Epithelial cell of proximal tubule (primary cell): Measurements from ENCODE around the gene NPR3. TPM values are rescaled to one million over a fixed set of nuclear protein-coding genes. Genes with fewer than 3 reads are reported as not detected.

Experiments
- DNase-seq: peaks from one replicate; pipeline ENCODE4 v3.0.0-alpha.2; 2011; ENCODE audit warnings: low read depth
- H3K4me3 ChIP-seq: 2 replicates; pipeline ENCODE4 v1.5.1; 2011; ENCODE audit warnings: low read depth, mild to moderate bottlenecking, low read length
- total RNA-seq: library from RNA; depleted of rRNA; stranded (reverse); fragments of >200 nt; gene quantifications from 2 replicates; pipeline ENCODE4 v1.2.3, GENCODE V29; 2015
- TF ChIP-seq, protein P1 (sequence below): conservative IDR thresholded peaks from 2 replicates; pipeline ENCODE4 v1.5.1; 2012; ENCODE audit warnings: low read depth, mild to moderate bottlenecking, low read length

Gene NPR3
- total RNA-seq, 1 donor from 2014 or later: 0.29 TPM

DNA sequence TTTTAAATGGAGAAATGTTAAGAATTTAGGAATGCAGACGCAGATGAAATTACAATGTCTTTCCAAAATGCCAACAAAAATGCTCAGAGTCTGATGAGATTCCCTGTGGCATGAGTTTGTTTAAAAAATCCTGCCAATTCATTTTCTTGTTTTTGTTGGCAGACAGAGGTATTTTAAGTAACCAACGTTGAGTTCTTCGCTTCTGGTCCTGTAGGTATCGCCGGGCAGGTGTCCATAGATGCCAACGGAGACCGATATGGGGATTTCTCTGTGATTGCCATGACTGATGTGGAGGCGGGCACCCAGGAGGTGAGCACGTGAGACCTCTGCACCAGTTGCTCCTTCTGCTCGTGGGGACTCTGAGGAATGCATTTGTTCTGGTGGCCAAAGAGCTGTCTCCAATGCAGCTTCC is 69.4 kb downstream of the NPR3 start:
- no peak for DNase-seq

DNA sequence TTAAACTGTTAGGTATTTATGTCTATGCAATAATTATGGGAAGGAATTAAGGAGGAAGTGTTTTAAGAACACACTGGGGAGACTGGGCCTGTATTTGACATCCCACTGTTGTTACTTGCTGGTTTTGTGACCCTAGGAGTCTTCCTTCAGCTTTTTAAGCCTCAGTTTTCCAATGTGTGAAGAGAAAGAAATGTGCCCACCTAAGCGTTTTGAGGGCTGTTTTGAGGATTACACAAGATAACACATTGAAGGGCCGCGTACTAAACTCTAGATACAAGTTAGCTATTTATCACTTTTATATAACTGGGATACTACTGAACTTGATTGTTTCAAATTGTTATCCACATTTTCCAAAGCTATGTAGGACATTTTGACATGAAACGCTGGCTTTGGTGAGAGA is 72.5 kb downstream of the NPR3 start:
- TF ChIP-seq, protein P1, sequence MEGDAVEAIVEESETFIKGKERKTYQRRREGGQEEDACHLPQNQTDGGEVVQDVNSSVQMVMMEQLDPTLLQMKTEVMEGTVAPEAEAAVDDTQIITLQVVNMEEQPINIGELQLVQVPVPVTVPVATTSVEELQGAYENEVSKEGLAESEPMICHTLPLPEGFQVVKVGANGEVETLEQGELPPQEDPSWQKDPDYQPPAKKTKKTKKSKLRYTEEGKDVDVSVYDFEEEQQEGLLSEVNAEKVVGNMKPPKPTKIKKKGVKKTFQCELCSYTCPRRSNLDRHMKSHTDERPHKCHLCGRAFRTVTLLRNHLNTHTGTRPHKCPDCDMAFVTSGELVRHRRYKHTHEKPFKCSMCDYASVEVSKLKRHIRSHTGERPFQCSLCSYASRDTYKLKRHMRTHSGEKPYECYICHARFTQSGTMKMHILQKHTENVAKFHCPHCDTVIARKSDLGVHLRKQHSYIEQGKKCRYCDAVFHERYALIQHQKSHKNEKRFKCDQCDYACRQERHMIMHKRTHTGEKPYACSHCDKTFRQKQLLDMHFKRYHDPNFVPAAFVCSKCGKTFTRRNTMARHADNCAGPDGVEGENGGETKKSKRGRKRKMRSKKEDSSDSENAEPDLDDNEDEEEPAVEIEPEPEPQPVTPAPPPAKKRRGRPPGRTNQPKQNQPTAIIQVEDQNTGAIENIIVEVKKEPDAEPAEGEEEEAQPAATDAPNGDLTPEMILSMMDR: no peak
- no peak for DNase-seq
- no peak overlapping the region for H3K4me3 ChIP-seq

More for the DNA sequence above, 69.4 kb downstream of the NPR3 start:
- no peak overlapping the region for H3K4me3 ChIP-seq
- TF ChIP-seq, protein P1: no peak

DNA sequence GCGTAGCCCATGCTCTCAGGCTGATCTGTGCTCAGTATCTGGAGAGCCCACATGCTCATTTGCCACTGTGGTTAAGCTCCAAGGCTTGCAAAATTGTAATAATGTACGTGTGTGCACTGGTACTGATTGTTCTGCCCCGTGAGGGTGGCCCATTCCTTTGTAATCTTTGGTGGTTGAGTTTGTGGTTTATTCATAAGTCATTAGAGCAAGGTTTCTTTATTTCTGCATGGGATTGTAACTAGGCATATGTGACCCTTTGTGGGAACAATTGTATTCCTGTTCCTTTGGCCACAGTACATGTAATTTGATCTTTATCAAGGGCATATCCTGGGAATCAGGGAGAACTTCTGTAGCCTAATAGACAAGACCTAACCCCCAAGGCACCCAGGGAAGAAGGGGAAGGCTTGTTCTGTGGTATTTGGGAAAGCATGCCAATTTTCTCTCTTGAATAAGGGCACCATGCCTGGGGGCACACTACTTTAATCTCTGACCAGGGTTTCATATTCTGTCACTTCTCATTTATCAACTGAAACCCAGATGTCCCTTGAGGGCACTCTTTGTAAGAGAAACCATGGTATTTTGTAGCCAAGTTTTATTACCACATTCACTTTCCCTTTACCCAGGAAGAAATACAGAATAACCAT is 74.6 kb downstream of the NPR3 start:
- TF ChIP-seq, protein P1: no peak
- no peak for DNase-seq

DNA sequence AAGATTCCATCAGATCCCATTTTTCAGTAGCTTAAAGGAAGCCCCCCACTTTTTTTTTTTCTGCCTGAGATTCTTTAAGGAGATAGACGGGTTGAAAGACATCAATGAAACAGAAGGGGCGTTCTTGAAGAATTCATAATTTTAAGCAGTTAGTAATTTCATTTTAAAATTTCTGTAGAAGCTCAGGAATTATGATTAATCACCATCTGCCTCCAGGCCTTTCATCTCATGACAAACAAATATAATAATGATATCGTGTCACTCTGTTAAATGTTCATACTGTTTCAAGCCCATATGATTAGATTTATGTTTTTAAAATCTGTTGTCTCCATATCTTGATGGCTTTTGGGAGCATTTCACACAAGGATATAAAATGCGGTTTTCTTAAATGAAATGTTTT is 75.2 kb downstream of the NPR3 start:
- no peak for DNase-seq
- TF ChIP-seq, protein P1: no peak
- no peak overlapping the region for H3K4me3 ChIP-seq

More for the DNA sequence above, 74.6 kb downstream of the NPR3 start:
- H3K4me3 ChIP-seq: no peak overlapping the region

DNA sequence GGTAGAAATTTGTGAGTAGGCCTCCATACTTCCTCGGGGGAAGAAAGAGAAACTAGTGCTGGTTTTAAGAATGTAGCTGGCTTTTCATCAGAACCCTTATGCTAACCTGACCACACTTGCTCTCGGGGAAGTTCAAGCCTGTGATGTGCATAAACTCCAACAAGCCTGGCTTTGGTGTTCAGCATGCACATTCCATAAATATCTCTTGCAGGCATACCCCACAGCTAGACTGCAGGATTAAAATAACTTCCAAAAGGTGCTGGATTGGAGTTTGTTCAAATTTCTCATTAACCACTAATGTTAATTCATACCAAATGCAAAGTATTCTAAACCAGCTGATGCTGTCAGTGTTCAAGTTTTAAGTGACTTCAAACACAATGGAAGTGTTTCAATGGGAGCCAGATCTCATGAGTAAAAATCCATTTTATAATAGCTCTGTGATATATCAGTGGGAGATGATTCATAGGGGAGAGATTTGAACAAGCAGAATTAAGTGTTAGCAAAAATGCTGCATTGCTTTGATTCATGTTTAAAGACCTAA is 79.4 kb downstream of the NPR3 start:
- DNase-seq: no peak
- TF ChIP-seq, protein P1: no peak
- no peak overlapping the region for H3K4me3 ChIP-seq

DNA sequence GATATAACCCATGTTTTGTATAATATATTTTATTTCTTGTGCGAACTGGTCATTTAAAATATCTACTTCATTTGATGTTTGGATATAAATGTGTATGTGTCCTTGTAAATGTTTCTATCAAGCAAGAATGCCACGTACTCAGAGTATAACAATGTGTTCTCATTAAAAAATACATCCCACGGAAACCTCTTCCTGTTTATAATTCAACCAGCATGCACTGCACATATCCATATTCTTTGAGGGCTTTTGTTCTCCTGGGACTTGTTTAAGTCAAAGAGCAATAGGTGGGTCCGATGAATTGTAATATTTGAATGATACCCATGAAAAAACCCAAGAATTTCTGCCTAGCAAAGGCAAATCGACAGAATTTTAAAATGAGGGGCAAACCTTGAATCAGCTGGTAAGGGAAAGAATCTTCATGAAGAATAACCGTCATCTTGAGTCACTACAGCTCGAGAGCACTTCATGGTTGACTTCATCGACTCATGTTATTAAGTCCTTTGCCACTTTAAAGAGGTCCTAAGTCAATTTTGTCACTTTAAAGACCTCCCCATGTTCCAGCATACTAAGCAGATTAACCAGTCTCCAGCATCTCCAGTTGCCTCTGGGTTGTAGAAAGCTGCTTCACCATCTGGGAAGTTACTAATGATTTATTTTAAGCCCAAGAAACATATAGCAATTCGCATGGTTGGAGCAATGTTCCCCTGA is 80.6 kb downstream of the NPR3 start:
- TF ChIP-seq, protein P1: no peak
- H3K4me3 ChIP-seq: no peak overlapping the region
- DNase-seq: no peak

DNA sequence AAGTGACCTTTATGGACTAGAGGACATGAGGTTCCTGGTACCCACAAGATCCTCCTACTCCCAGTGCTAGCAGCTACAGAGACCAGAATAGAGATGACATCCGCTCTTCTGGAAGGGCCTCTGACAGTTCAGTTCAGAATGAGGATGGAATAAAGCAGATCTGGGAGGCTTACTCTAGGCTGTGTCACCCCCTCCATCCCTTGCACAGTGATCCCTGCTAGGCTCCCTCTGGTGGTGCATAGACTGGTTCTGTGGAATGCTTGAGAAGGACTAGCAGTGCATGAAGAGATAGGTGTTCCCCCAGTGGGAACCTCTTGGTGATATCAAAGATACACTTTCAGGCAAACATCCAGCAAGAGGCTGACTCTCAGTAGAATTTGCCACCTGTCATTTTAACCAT is 83.0 kb downstream of the NPR3 start:
- TF ChIP-seq, protein P1: peak; percentile 56
- no peak for DNase-seq
- H3K4me3 ChIP-seq: no peak overlapping the region
